ENCODE results near the gene E4F1. TPM values are rescaled to one million over a fixed set of nuclear protein-coding genes. Genes with fewer than 3 reads are reported as not detected.

E4F1 gene
- total and polyA plus RNA-seq, 9 of the 15 experiments (the other 6 are each of a cell fraction or from before 2014, with no cell fraction given) = 0.48 to 94.9 (median 20.4) TPM

DNA sequence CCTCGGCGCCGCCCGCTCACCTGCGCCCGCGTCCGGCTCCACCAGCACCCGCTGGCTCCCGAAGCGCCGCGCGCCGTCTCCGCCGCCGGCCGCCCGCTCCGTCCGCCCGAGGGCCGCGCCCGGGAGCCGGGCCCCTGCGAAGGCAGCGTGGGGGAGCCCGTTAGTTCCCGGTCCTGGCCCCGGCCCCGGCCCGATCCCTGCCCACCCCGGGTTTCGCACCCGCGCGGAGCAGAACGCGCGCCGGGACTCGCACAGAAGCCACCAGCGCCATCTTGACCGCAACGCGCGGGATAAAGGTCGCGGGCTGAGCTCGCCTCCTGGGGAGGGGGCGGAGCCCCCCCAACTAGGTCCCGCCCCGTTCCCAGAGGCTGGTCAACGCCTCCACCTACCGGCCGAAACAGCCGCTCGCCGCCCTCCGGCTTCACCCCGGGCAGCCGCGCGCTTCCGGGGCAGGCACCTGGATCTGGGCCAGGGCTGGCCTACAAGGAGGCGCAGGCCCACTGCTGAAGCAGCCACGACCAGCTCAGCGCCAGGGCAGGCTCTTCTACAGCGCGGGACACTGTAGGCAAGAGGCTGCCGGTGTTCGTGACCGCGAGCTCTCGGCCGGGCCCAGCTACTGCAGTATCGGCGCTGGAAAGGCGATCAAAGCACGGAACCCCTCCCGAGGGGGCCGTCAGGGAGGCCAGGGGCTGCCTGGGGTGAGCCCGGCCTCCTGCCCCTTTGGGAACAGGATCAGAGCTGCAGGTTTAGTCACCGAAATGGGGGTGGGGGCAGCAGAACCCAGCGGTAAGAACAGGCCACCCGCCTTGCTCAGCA lies 28.1 kb downstream of the E4F1 start, which contains the start of gene ECI1 (continued):
- TF ChIP-seq, protein P1, sequence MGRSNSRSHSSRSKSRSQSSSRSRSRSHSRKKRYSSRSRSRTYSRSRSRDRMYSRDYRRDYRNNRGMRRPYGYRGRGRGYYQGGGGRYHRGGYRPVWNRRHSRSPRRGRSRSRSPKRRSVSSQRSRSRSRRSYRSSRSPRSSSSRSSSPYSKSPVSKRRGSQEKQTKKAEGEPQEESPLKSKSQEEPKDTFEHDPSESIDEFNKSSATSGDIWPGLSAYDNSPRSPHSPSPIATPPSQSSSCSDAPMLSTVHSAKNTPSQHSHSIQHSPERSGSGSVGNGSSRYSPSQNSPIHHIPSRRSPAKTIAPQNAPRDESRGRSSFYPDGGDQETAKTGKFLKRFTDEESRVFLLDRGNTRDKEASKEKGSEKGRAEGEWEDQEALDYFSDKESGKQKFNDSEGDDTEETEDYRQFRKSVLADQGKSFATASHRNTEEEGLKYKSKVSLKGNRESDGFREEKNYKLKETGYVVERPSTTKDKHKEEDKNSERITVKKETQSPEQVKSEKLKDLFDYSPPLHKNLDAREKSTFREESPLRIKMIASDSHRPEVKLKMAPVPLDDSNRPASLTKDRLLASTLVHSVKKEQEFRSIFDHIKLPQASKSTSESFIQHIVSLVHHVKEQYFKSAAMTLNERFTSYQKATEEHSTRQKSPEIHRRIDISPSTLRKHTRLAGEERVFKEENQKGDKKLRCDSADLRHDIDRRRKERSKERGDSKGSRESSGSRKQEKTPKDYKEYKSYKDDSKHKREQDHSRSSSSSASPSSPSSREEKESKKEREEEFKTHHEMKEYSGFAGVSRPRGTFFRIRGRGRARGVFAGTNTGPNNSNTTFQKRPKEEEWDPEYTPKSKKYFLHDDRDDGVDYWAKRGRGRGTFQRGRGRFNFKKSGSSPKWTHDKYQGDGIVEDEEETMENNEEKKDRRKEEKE (IDR thresholded peaks at IDR 0.05; ENCODE audit: borderline replicate concordance in 1 of 2, control insufficient read depth in 1 of 2, low read depth in 2 of 2, low read length in 1 of 2) = 0 out of 4 replicates have a peak, but pooled peaks of 1 of the 2 experiments have one; percentile 50
- TF ChIP-seq SMAD3 (CRISPR knock-in tag; conservative IDR thresholded peaks at IDR 0.05) = no peak
- TF ChIP-seq, protein P2, sequence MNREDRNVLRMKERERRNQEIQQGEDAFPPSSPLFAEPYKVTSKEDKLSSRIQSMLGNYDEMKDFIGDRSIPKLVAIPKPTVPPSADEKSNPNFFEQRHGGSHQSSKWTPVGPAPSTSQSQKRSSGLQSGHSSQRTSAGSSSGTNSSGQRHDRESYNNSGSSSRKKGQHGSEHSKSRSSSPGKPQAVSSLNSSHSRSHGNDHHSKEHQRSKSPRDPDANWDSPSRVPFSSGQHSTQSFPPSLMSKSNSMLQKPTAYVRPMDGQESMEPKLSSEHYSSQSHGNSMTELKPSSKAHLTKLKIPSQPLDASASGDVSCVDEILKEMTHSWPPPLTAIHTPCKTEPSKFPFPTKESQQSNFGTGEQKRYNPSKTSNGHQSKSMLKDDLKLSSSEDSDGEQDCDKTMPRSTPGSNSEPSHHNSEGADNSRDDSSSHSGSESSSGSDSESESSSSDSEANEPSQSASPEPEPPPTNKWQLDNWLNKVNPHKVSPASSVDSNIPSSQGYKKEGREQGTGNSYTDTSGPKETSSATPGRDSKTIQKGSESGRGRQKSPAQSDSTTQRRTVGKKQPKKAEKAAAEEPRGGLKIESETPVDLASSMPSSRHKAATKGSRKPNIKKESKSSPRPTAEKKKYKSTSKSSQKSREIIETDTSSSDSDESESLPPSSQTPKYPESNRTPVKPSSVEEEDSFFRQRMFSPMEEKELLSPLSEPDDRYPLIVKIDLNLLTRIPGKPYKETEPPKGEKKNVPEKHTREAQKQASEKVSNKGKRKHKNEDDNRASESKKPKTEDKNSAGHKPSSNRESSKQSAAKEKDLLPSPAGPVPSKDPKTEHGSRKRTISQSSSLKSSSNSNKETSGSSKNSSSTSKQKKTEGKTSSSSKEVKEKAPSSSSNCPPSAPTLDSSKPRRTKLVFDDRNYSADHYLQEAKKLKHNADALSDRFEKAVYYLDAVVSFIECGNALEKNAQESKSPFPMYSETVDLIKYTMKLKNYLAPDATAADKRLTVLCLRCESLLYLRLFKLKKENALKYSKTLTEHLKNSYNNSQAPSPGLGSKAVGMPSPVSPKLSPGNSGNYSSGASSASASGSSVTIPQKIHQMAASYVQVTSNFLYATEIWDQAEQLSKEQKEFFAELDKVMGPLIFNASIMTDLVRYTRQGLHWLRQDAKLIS (CRISPR knock-in tag; IDR thresholded peaks at IDR 0.05) = no peak; the same call in 1 of the 2 replicates
- peak; percentile 29 for TF ChIP-seq CHD4 (IDR thresholded peaks at IDR 0.05; ENCODE audit: insufficient read depth, insufficient replicate concordance, low read depth, low read length, poor library complexity, severe bottlenecking)
- no peak for TF ChIP-seq MYBL2 (IDR thresholded peaks at IDR 0.05; ENCODE audit: low read depth)
- no peak for TF ChIP-seq MYBL2 (CRISPR knock-in tag; IDR thresholded peaks at IDR 0.05; ENCODE audit: borderline replicate concordance)
- no peak for TF ChIP-seq ZNF696 (CRISPR knock-in tag; conservative IDR thresholded peaks at IDR 0.05)
- peak; percentile 77; the same call in 1 of the 2 replicates for TF ChIP-seq E2F3 (CRISPR knock-in tag; IDR thresholded peaks at IDR 0.05)
- peak; percentile 70 for TF ChIP-seq SMC3 (conservative IDR thresholded peaks at IDR 0.05; ENCODE audit: insufficient read depth, low read depth, low read length)
- no peak for TF ChIP-seq BACH1 (tag; IDR thresholded peaks at IDR 0.05)
- TF ChIP-seq EP400 (IDR thresholded peaks at IDR 0.05) = peak; percentile 89
- peak; percentile 95 for TF ChIP-seq CBFB (CRISPR knock-in tag; IDR thresholded peaks at IDR 0.05)
- TF ChIP-seq EGR1 (conservative IDR thresholded peaks at IDR 0.05) = peak; percentile 76
- TF ChIP-seq, protein P3, sequence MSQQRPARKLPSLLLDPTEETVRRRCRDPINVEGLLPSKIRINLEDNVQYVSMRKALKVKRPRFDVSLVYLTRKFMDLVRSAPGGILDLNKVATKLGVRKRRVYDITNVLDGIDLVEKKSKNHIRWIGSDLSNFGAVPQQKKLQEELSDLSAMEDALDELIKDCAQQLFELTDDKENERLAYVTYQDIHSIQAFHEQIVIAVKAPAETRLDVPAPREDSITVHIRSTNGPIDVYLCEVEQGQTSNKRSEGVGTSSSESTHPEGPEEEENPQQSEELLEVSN (IDR thresholded peaks at IDR 0.05; ENCODE audit: borderline replicate concordance in 1 of 2, extremely low read depth in 1 of 2, insufficient read depth in 1 of 2, insufficient read length in 1 of 2, low read depth in 1 of 2, low read length in 1 of 2, poor library complexity in 1 of 2, severe bottlenecking in 1 of 2) = peak in 1 of 2 experiments; percentile 74
- TF ChIP-seq HNRNPH1 (optimal IDR thresholded peaks at IDR 0.05; ENCODE audit: low read depth, low read length) = no peak
- peak; percentile 90 for TF ChIP-seq MYC (IDR thresholded peaks at IDR 0.05; ENCODE audit: low read depth, low read length)
- TF ChIP-seq MYC (CRISPR knock-in tag; IDR thresholded peaks at IDR 0.05; ENCODE audit: borderline replicate concordance, low read depth) = peak; percentile 76; the same call in 1 of the 2 replicates
- peak; percentile 80 for TF ChIP-seq RNF2 (IDR thresholded peaks at IDR 0.05)
- no peak for TF ChIP-seq ZNF3 (CRISPR knock-in tag; IDR thresholded peaks at IDR 0.05)

Data from K562 (cell line).